ENCODE data around the gene TMEM120B. TPM values are rescaled to one million over a fixed set of nuclear protein-coding genes. Genes with fewer than 3 reads are reported as not detected.

Gene TMEM120B
- total RNA-seq, 1 experiment from 2014 or later, result 15.5 TPM

DNA sequence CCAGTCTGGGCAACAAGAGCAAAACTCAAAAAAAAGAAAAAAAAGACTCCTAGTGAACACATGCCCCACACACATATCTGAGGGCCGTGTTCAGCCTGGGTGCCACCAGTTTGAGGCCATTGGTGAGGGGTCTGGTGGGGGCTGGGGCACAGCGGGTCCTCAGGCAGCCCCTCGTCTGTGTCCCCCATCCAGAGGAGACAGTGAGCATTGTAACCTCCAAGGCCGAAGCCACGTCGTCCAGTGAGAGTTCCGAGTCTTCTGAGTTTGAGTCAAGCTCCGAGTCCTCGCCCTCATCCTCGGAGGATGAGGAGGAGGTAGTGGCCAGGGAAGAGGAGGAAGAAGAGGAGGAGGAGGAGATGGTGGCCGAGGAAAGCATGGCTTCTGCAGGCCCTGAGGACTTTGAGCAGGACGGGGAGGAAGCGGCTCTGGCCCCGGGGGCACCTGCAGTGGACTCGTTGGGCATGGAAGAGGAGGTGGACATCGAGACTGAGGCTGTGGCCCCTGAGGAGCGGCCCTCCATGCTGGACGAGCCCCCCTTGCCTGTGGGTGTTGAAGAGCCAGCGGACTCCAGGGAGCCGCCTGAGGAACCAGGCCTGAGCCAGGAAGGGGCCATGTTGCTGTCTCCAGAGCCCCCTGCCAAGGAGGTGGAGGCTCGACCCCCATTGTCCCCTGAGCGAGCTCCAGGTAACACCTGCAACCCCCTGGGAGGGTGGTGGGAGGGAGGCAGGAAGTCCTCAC is 106.8 kb downstream of the TMEM120B start:
- Mint-ChIP-seq H3K9me3 (ENCODE audit: unreplicated experiment) (no peaks in the 10 kb centered on the region), H3K4me1 (ENCODE audit: low read depth, unreplicated experiment) (no peaks in the 10 kb centered on the region), H3K27ac (ENCODE audit: unreplicated experiment) (no peak overlapping the region), H3K4me3 (ENCODE audit: unreplicated experiment) (no peak overlapping the region), H3K36me3 (ENCODE audit: insufficient read depth, unreplicated experiment) (peaks cover 52% of the 10 kb centered on the region), H3K27me3 (ENCODE audit: insufficient read depth, unreplicated experiment) (no peaks in the 10 kb centered on the region)
- CTCF ChIA-PET, result no interaction called here
- Histone ChIP-seq H3K4me1 (no peaks in the 10 kb centered on the region), H3K4me3 (ENCODE audit: low read depth, low read length) (no peak overlapping the region), H3K36me3 (ENCODE audit: control insufficient read depth, insufficient read depth, low read length) (no peaks in the 10 kb centered on the region; the same call in 1 of the 2 replicates), H3K27me3 (replicated peaks; ENCODE audit: control insufficient read depth, insufficient read depth, low read length) (no peaks in the 10 kb centered on the region), H3K9me3 (no peaks in the 10 kb centered on the region)
- POLR2A ChIA-PET, result no interaction called here
- TF ChIP-seq, protein P1, sequence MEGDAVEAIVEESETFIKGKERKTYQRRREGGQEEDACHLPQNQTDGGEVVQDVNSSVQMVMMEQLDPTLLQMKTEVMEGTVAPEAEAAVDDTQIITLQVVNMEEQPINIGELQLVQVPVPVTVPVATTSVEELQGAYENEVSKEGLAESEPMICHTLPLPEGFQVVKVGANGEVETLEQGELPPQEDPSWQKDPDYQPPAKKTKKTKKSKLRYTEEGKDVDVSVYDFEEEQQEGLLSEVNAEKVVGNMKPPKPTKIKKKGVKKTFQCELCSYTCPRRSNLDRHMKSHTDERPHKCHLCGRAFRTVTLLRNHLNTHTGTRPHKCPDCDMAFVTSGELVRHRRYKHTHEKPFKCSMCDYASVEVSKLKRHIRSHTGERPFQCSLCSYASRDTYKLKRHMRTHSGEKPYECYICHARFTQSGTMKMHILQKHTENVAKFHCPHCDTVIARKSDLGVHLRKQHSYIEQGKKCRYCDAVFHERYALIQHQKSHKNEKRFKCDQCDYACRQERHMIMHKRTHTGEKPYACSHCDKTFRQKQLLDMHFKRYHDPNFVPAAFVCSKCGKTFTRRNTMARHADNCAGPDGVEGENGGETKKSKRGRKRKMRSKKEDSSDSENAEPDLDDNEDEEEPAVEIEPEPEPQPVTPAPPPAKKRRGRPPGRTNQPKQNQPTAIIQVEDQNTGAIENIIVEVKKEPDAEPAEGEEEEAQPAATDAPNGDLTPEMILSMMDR (IDR thresholded peaks at IDR 0.05; ENCODE audit: insufficient read depth in 1 of 2, low read depth in 1 of 2, low read length in 1 of 2, severe bottlenecking in 1 of 2, unreplicated experiment in 1 of 2), result no peak
- no TSS peak for BruUV-seq (replicated peaks)
- DNase-seq, result no peak
- intact Hi-C loops (cut with micrococcal nuclease; ENCODE audit: unreplicated experiment), result no loop called here

DNA sequence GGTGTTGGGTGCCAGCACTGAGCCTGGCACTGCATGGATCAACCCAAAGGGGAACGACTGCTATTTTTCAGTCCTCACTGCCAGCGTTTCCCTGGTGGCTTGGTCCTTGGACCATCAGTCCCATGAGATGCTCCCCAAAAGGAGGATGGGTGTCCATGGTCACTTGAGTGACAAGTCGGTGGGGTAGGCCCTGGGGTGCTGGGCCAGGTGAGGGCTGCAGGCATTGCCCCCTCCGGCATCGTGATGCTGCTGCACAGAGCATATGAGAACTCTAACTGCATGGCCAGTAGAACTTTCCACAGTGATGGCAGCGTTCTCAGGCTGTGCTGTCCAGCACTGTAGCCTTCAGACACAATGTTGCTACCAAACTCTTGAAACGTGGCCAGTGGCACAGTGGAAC is 107.5 kb downstream of the TMEM120B start:
- Mint-ChIP-seq H3K27me3 (ENCODE audit: insufficient read depth, unreplicated experiment) (no peaks in the 10 kb centered on the region), H3K9me3 (ENCODE audit: unreplicated experiment) (no peaks in the 10 kb centered on the region), H3K36me3 (ENCODE audit: insufficient read depth, unreplicated experiment) (peaks cover 52% of the 10 kb centered on the region), H3K4me3 (ENCODE audit: unreplicated experiment) (no peak overlapping the region), H3K4me1 (ENCODE audit: low read depth, unreplicated experiment) (no peaks in the 10 kb centered on the region), H3K27ac (ENCODE audit: unreplicated experiment) (no peak overlapping the region)
- ChIA-PET CTCF (no interaction called here), POLR2A (no interaction called here)
- TF ChIP-seq, protein P1 (IDR thresholded peaks at IDR 0.05; ENCODE audit: insufficient read depth in 1 of 2, low read depth in 1 of 2, low read length in 1 of 2, severe bottlenecking in 1 of 2, unreplicated experiment in 1 of 2), result no peak
- Histone ChIP-seq H3K36me3 (ENCODE audit: control insufficient read depth, insufficient read depth, low read length) (no peaks in the 10 kb centered on the region; the same call in 1 of the 2 replicates), H3K4me3 (ENCODE audit: low read depth, low read length) (no peak overlapping the region), H3K4me1 (no peaks in the 10 kb centered on the region), H3K27me3 (replicated peaks; ENCODE audit: control insufficient read depth, insufficient read depth, low read length) (no peaks in the 10 kb centered on the region), H3K9me3 (no peaks in the 10 kb centered on the region)
- intact Hi-C loops (cut with micrococcal nuclease; ENCODE audit: unreplicated experiment), result no loop called here
- DNase-seq, result no peak
- BruUV-seq (replicated peaks), result no TSS peak

DNA sequence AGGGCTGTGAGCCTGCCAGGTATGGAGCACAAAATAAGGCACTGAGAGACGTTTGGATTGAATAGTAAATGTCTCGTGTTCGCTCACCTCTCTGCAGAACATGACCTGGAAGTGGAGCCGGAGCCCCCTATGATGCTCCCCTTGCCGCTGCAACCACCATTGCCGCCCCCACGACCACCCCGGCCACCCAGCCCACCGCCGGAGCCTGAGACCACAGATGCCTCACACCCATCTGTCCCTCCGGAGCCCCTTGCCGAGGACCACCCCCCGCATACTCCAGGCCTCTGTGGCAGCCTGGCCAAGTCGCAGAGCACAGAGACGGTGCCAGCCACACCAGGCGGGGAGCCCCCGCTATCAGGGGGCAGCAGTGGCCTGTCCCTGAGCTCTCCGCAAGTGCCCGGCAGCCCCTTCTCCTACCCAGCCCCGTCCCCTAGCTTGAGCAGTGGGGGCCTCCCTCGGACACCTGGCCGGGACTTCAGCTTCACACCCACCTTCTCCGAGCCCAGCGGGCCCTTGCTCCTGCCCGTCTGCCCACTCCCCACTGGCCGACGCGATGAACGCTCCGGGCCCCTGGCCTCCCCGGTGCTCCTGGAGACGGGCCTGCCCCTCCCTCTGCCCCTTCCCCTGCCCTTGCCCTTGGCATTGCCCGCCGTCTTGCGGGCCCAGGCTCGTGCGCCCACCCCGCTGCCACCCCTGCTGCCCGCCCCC is 110.0 kb downstream of the TMEM120B start:
- Histone ChIP-seq H3K36me3 (ENCODE audit: control insufficient read depth, insufficient read depth, low read length) (no peaks in the 10 kb centered on the region), H3K4me3 (ENCODE audit: low read depth, low read length) (no peak overlapping the region), H3K27me3 (replicated peaks; ENCODE audit: control insufficient read depth, insufficient read depth, low read length) (no peaks in the 10 kb centered on the region), H3K9me3 (no peaks in the 10 kb centered on the region), H3K4me1 (no peaks in the 10 kb centered on the region)
- CTCF ChIA-PET, result no interaction called here
- Mint-ChIP-seq H3K4me1 (ENCODE audit: low read depth, unreplicated experiment) (peaks cover 5% of the 10 kb centered on the region), H3K9me3 (ENCODE audit: unreplicated experiment) (no peaks in the 10 kb centered on the region), H3K27ac (ENCODE audit: unreplicated experiment) (no peak overlapping the region), H3K36me3 (ENCODE audit: insufficient read depth, unreplicated experiment) (peaks cover 51% of the 10 kb centered on the region), H3K4me3 (ENCODE audit: unreplicated experiment) (no peak overlapping the region), H3K27me3 (ENCODE audit: insufficient read depth, unreplicated experiment) (no peaks in the 10 kb centered on the region)
- intact Hi-C loops (cut with micrococcal nuclease; ENCODE audit: unreplicated experiment), result no loop called here
- no peak for DNase-seq
- TF ChIP-seq, protein P1 (IDR thresholded peaks at IDR 0.05; ENCODE audit: insufficient read depth in 1 of 2, low read depth in 1 of 2, low read length in 1 of 2, severe bottlenecking in 1 of 2, unreplicated experiment in 1 of 2), result no peak
- POLR2A ChIA-PET, result no interaction called here
- no TSS peak for BruUV-seq (replicated peaks)
